HG03064 (cell line): ENCODE measurements around the gene PPP1R26.
"Not testable (repeated sequence)": the region's sequence is repeated elsewhere in the genome, so short reads cannot be mapped to it uniquely, and the experiment has no call there.

ENCODE experiments used
- ATAC-seq: cut with Tn5 transposase; IDR thresholded peaks from one replicate; pipeline ENCODE4 v1.9.1; 2021; ENCODE audit warnings: low read depth; ENCODE audit not compliant: unreplicated experiment

PPP1R26 gene

GRCh38 chr9:135458478-135458877 is 21.1 kb upstream of the PPP1R26 start:
- ATAC-seq = not testable (repeated sequence)

GRCh38 chr9:135461936-135462335 is 17.6 kb upstream of the PPP1R26 start:
- no peak for ATAC-seq

GRCh38 chr9:135463140-135463539 is 16.4 kb upstream of the PPP1R26 start:
- ATAC-seq = no peak

- no peak for ATAC-seq
Observed at GRCh38 chr9:135464181-135464580, 15.4 kb upstream of the PPP1R26 start.

GRCh38 chr9:135468854-135469521 is 10.6 kb upstream of the PPP1R26 start:
- no peak for ATAC-seq

- ATAC-seq = no peak
Observed at GRCh38 chr9:135471791-135472640, 7.6 kb upstream of the PPP1R26 start.

- ATAC-seq = no peak
Observed at GRCh38 chr9:135473972-135474543, 5.5 kb upstream of the PPP1R26 start.

GRCh38 chr9:135474915-135475314 is 4.7 kb upstream of the PPP1R26 start:
- ATAC-seq = no peak

GRCh38 chr9:135476561-135477355 is 2.8 kb upstream of the PPP1R26 start:
- ATAC-seq = no peak

- ATAC-seq = no peak
Observed at GRCh38 chr9:135478191-135478590, 1.4 kb upstream of the PPP1R26 start.

- no peak for ATAC-seq
Observed at GRCh38 chr9:135478829-135479468, 633 bp upstream of the PPP1R26 start.

GRCh38 chr9:135480071-135480939 is 723 bp downstream of the PPP1R26 start:
- no peak for ATAC-seq

- no peak for ATAC-seq
Observed at GRCh38 chr9:135480940-135481310, 1.3 kb downstream of the PPP1R26 start.

- ATAC-seq = no peak
Observed at GRCh38 chr9:135482015-135482754, 2.6 kb downstream of the PPP1R26 start.

GRCh38 chr9:135484460-135485277 is 5.1 kb downstream of the PPP1R26 start:
- ATAC-seq = no peak

- ATAC-seq = no peak
Observed at GRCh38 chr9:135485385-135485784, 5.8 kb downstream of the PPP1R26 start.

- ATAC-seq = no peak
Observed at GRCh38 chr9:135485832-135486231, 6.2 kb downstream of the PPP1R26 start.
